DMS53 treated with DMSO at 0.1 percent for 48 hours (cell line): ENCODE measurements around the gene PLA2G2A.
"Not testable (repeated sequence)": the region's sequence is repeated elsewhere in the genome, so short reads cannot be mapped to it uniquely, and the experiment has no call there.

Experiments
- DNase-seq: peaks from one replicate; lab custom pipeline; 2025; ENCODE audit not compliant: unreplicated experiment; lab: John Stamatoyannopoulos, UW

Gene PLA2G2A

GRCh38 chr1:19979494-19979977 lies at the start of gene PLA2G2A:
Gene PLA2G2A (minus strand): TSS chr1:19979618. CDS start chr1:19978773, 845 bp downstream.
- no peak for DNase-seq

GRCh38 chr1:20028726-20029125 lies 49.3 kb upstream of the PLA2G2A start:
- no peak for DNase-seq

- DNase-seq: no peak
Observed at GRCh38 chr1:20028125-20028524, 48.7 kb upstream of the PLA2G2A start.

GRCh38 chr1:20017741-20018140 lies 38.3 kb upstream of the PLA2G2A start:
- DNase-seq: no peak

GRCh38 chr1:20014153-20014552 lies 34.7 kb upstream of the PLA2G2A start:
- DNase-seq: no peak

- no peak for DNase-seq
Observed at GRCh38 chr1:20010016-20010415, 30.6 kb upstream of the PLA2G2A start.

- no peak for DNase-seq
Observed at GRCh38 chr1:20009212-20009611, 29.8 kb upstream of the PLA2G2A start.

GRCh38 chr1:20008391-20008841 lies 29.0 kb upstream of the PLA2G2A start:
- DNase-seq: no peak

GRCh38 chr1:19998823-19999222 lies 19.4 kb upstream of the PLA2G2A start:
- DNase-seq: not testable (repeated sequence)

- DNase-seq: no peak
Observed at GRCh38 chr1:19990689-19991088, 11.3 kb upstream of the PLA2G2A start.

GRCh38 chr1:19990182-19990582 lies 10.8 kb upstream of the PLA2G2A start:
- DNase-seq: not testable (repeated sequence)

- DNase-seq: no peak
Observed at GRCh38 chr1:19988267-19989006, 9.0 kb upstream of the PLA2G2A start.

- DNase-seq: no peak
Observed at GRCh38 chr1:19987719-19988118, 8.3 kb upstream of the PLA2G2A start.

- DNase-seq: not testable (repeated sequence)
Observed at GRCh38 chr1:19984409-19985016, 5.1 kb upstream of the PLA2G2A start.

- DNase-seq: no peak
Observed at GRCh38 chr1:19981507-19982312, 2.3 kb upstream of the PLA2G2A start.

- no peak for DNase-seq
Observed at GRCh38 chr1:19981170-19981506, 1.7 kb upstream of the PLA2G2A start.

- no peak for DNase-seq
Observed at GRCh38 chr1:19980314-19980713, 896 bp upstream of the PLA2G2A start.

GRCh38 chr1:19978143-19978542 lies 1.3 kb downstream of the PLA2G2A start:
- no peak for DNase-seq

GRCh38 chr1:19976317-19977003 lies 3.0 kb downstream of the PLA2G2A start:
- DNase-seq: no peak

GRCh38 chr1:19975423-19976193 lies 3.8 kb downstream of the PLA2G2A start:
- DNase-seq: no peak
